HG02840 (cell line): ENCODE measurements around the gene ASRGL1.

Source experiments
- ATAC-seq: cut with Tn5 transposase; IDR thresholded peaks from one replicate; pipeline ENCODE4 v1.9.1; 2021; ENCODE audit warnings: mild to moderate bottlenecking, moderate library complexity, moderate number of reproducible peaks; ENCODE audit not compliant: unreplicated experiment, low FRiP score

The ASRGL1 gene

DNA sequence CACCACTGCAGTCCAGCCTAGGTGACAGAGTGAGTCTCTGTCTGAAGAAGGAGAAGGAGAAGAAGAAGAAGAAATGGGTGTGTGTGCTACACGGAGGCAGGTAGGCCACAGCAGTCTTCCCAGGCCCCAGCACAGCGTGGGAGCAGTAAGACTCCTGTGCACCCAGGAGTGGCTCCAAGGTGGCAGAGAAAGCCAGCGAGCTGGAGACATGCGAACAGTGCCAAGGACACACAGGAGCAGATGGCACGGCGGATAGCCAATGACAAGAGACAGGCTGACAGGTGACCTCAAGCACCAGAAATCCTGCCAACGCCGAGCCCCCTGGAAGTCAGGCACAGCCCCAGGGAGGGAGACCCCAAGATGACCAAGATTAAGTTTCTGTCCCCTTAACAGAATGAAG, 72.6 kb downstream of the ASRGL1 start:
- no peak for ATAC-seq

DNA sequence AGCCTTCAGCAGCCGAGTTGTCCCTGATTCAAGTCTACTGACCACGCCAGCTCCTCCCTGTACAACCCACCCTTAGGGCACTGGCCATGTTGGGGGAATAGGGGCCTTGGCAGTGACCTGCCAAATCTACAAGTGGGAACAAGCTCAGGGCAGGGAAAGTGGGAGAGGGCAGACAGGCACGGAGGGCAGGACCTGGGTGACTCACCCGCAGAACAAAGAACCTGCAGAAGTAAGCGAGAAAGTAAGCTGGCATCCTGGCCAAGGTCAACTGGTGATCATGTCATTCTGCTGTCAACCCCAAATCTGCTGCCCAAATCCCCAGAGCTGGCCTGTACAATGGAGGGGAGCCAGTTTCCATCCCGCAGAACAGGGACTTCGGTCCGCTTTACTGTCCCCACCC, 73.7 kb downstream of the ASRGL1 start:
- ATAC-seq = no peak

DNA sequence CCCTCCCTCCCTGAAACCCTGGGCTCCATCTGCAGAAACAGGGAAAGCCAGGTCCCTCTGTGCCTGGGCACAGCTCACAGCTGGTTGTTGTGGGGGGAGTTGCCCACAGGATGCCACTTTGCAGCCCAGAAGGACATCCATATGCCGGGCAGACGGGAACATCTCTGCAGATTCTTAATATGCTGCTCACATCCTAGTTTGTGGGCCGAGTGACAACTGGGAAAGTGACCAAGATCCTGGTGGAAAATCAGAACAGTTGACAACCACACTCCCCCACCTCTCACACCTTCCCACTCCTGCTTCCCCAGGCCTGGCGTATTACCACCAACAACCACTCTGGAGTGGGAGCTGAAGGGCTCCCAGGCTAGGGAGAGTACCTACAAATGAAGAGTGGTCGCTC, 74.3 kb downstream of the ASRGL1 start:
- no peak for ATAC-seq

GRCh38 chr11:62413060-62413696, 75.9 kb downstream of the ASRGL1 start:
- no peak for ATAC-seq

- no peak for ATAC-seq
Observed at GRCh38 chr11:62416596-62416995, 79.3 kb downstream of the ASRGL1 start.

DNA sequence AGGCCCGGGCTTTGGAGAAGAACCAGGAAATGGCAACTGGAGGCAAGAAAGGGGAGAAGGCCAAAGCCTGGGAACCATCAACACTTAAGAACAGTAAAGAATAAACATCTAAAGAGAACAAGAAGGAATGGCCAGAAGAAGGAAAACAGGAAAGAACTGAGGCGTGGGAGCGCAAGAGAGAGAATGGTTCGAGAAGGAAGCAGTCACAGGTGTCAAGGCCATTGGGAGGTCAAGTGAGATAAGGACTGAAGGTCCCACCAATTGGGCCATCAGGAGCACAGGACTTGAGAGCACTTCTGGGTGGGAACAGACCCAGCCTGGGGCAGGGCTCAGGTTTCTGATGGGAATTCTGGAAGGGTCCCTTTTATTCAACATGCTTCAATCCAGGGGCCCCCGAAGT, 80.9 kb downstream of the ASRGL1 start:
- no peak for ATAC-seq

DNA sequence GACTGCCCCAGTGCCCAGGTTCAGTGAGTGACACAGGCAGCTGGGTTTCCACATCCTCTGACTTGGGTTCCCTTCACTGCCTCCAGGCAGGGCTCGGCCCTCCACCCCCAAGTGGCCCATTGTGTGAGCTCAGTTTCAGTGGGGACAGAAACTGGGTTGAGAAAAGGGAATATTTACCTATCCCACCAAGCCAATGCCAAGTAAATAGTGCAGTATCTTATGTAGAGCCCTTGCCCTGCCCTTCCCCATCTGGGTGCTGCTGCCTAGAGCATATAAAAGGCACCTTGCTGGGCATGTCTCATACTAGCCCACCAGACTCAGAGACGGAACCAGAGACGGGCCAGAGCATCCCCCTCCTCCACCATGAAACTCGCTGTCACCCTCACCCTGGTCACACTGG, 81.5 kb downstream of the ASRGL1 start, which contains the start of gene SCGB1A1:
Gene SCGB1A1, plus strand, starts transcription at position 301 of the 400 bp plus-strand sequence. Its CDS starts 63 bp downstream, at position 364.
- no peak for ATAC-seq

- no peak for ATAC-seq
Observed at GRCh38 chr11:62419314-62419929, 82.2 kb downstream of the ASRGL1 start.

- ATAC-seq = no peak
Observed at GRCh38 chr11:62419943-62420342, 82.7 kb downstream of the ASRGL1 start.

DNA sequence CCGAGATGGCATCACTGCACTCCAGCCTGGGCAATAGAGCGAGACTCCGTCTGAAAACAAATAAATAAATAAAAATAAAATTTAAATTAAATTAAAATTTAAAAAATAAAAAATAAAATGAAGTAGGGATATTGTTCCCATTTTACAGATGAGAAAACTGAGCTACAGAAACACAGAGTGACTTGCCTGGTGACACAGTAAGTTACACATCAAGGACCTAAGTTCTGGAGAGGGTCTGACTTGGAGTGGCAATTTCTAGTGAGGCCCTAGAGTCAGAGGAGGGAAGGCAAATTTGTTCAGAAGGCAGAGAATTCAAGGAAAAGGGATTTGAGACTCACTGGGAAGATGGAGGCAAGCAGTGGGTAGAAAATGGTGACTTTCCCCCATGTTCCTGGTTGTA, 83.6 kb downstream of the ASRGL1 start:
- no peak for ATAC-seq

- no peak for ATAC-seq
Observed at GRCh38 chr11:62421996-62422395, 84.7 kb downstream of the ASRGL1 start.

- ATAC-seq = no peak
Observed at GRCh38 chr11:62423012-62423411, 85.8 kb downstream of the ASRGL1 start.

GRCh38 chr11:62427630-62428233, 90.5 kb downstream of the ASRGL1 start:
- ATAC-seq = no peak

- no peak for ATAC-seq
Observed at GRCh38 chr11:62428871-62429560, 91.8 kb downstream of the ASRGL1 start.

DNA sequence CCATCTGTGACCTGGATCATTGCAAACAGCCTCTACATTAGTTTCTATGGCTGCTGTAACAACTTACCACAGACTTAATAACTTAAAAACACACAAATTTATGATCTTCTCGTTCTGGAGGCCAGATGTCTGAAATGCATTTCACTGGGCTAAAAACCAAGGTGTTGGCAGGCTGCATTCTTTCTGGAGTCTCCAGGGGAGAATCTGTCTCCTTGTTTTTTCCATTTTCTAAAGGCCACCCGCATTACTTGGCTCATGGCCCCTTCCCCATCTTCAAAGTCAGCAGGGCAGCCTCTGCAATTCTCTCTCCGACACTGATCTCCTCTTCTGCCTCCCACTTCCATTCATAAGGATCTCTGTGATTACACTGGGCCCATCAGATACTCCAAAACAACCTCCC, 93.2 kb downstream of the ASRGL1 start:
- no peak for ATAC-seq

DNA sequence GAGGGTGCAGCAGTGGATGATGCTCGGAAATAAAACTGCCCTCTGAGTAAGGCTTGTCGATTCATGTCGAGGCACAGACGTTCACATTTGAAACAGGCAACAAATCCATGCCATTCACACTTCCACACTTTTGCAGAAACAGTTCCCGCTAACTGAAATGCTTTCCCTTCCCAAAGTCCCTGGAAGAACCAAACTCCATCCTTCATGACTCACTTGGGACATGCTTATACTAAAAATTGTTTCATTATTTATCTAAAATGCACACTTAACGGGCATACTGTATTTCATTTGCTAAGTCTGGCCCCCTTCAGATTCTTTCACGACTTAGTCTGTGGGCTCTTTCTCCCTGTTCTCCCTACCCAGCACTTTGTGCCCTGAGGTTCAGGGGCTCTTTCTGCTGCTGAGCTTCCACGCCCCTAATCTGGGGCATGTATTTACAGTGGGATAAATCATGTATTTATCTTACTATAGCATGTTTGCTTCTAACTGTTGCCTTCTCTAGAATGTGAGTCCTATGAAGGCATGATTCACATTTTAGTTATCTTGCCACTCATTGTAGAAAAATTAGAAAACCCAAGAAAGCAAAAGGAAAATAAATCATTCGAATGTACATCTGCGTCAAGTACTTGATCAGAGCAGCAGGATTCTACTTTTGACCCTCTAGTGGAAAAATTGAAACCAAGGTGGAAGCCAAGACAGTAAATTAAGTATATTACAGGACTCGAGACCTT, 94.1 kb downstream of the ASRGL1 start:
- ATAC-seq = no peak

DNA sequence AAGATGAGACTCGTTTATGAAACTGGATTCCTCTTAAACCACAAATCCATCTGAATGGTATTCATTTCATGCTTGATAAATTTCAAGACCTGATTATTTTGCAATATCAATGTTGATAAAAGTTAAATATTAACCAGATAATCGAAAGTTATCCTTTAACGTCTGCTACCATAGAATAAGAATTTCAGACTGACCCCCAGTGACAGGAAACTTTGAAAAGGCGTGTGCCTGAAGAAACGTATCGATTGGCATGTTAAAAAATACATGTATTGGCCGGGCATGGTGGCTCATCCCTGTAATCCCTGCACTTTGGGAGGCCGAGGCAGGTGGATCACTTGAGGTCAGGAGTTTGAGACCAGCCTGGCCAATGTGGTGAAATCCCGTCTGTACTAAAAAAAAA, 95.4 kb downstream of the ASRGL1 start:
- no peak for ATAC-seq

- no peak for ATAC-seq
Observed at GRCh38 chr11:62433141-62433903, 96.1 kb downstream of the ASRGL1 start.

DNA sequence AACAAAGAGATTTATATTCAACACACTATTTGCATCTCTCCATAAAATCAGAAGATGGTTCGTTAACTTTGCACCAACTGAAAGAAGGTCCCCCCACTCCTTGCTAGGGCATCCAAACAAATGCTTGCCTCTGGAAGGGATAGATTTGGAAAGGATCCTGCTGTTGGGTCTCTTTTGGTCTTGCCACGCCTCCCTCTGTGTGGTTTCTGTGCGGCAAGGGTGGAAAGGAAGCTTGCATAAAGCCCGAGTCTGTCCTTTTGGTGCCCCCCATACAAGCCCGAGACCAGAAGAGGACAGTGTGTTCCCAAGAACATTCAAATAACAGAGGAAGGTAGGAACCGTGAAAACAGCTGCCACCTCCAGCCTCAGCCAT, 96.6 kb downstream of the ASRGL1 start:
- no peak for ATAC-seq
